NCI-H2107 (cell line): ENCODE data around the gene KDELR3.

ENCODE experiments used
- DNase-seq: peaks from one replicate; lab custom pipeline; 2025; lab: John Stamatoyannopoulos, UW

Gene KDELR3

GRCh38 chr22:38440747-38441350 is 27.0 kb upstream of the KDELR3 start:
- no peak for DNase-seq

- DNase-seq = no peak
Measured at GRCh38 chr22:38441620-38442287, 26.1 kb upstream of the KDELR3 start.

- no peak for DNase-seq
Measured at GRCh38 chr22:38442967-38443627, 24.8 kb upstream of the KDELR3 start.

- DNase-seq = no peak
Measured at GRCh38 chr22:38443628-38444521, 24.0 kb upstream of the KDELR3 start.

- DNase-seq = no peak
Measured at GRCh38 chr22:38444783-38445182, 23.1 kb upstream of the KDELR3 start.

- no peak for DNase-seq
Measured at GRCh38 chr22:38446018-38446601, 21.8 kb upstream of the KDELR3 start.

GRCh38 chr22:38448945-38449745 is 18.8 kb upstream of the KDELR3 start:
- no peak for DNase-seq

GRCh38 chr22:38449776-38450175 is 18.1 kb upstream of the KDELR3 start:
- DNase-seq = no peak

- DNase-seq = no peak
Measured at GRCh38 chr22:38450234-38450797, 17.6 kb upstream of the KDELR3 start.

- DNase-seq = no peak
Measured at GRCh38 chr22:38451404-38451803, 16.5 kb upstream of the KDELR3 start.

- no peak for DNase-seq
Measured at GRCh38 chr22:38451864-38452263, 16.0 kb upstream of the KDELR3 start.

- DNase-seq = no peak
Measured at GRCh38 chr22:38452373-38453065, 15.4 kb upstream of the KDELR3 start.

- DNase-seq = no peak
Measured at GRCh38 chr22:38453066-38453672, 14.7 kb upstream of the KDELR3 start.

GRCh38 chr22:38453996-38454352 is 13.9 kb upstream of the KDELR3 start:
- no peak for DNase-seq

- DNase-seq = no peak
Measured at GRCh38 chr22:38454353-38455075, 13.4 kb upstream of the KDELR3 start.

GRCh38 chr22:38455076-38455529 is 12.8 kb upstream of the KDELR3 start, which contains the start of gene KCNJ4:
Gene KCNJ4, minus strand, starts transcription at chr22:38455199. Its CDS starts 27,067 bp downstream, at chr22:38428132.
- DNase-seq = no peak

- no peak for DNase-seq
Measured at GRCh38 chr22:38455530-38456271, 12.2 kb upstream of the KDELR3 start.

- DNase-seq = no peak
Measured at GRCh38 chr22:38456272-38456835, 11.5 kb upstream of the KDELR3 start.
